Choroid plexus epithelial cell (primary cell): Measurements from ENCODE around the gene CD300LB.

Source experiments
- DNase-seq: peaks from one replicate; pipeline ENCODE4 v3.0.0-alpha.2; 2010; ENCODE audit warnings: low read depth
- H3K4me3 ChIP-seq: 2 replicates; pipeline ENCODE4 v1.5.1; 2011; ENCODE audit warnings: low read depth, mild to moderate bottlenecking, control low read depth, low read length, moderate library complexity
- CTCF ChIP-seq: conservative IDR thresholded peaks from 2 replicates; pipeline ENCODE4 v1.5.1; 2011; ENCODE audit warnings: low read depth, mild to moderate bottlenecking, control low read depth, inconsistent platforms, low read length, moderate library complexity

Gene CD300LB

GRCh38 chr17:74472890-74473289, 58.4 kb downstream of the CD300LB start:
- DNase-seq = no peak
- no peak for TF ChIP-seq CTCF
- H3K4me3 ChIP-seq = no peak overlapping the region

GRCh38 chr17:74471341-74471740, 59.9 kb downstream of the CD300LB start:
- no peak for TF ChIP-seq CTCF
- H3K4me3 ChIP-seq = no peak overlapping the region
- DNase-seq = no peak
